Fibroblast of villous mesenchyme (primary cell): ENCODE data around the gene ITGA7. TPM values are rescaled to one million over a fixed set of nuclear protein-coding genes. Genes with fewer than 3 reads are reported as not detected.

ENCODE experiments used
- DNase-seq: peaks from one replicate; pipeline ENCODE4 v3.0.0-alpha.2; 2010; ENCODE audit warnings: low read depth
- H3K4me3 ChIP-seq: 2 replicates; pipeline ENCODE4 v1.5.1; 2011; ENCODE audit warnings: low read depth, mild to moderate bottlenecking, low read length
- CTCF ChIP-seq: IDR thresholded peaks from 2 replicates; pipeline ENCODE4 v1.5.1; 2012; ENCODE audit warnings: low read depth, mild to moderate bottlenecking, low read length; ENCODE audit not compliant: insufficient read depth
- total RNA-seq: library from RNA; depleted of rRNA; stranded (reverse); fragments of >200 nt; gene quantifications from 2 replicates; pipeline ENCODE4 v1.2.3, GENCODE V29; 2012

Gene ITGA7
- total RNA-seq, 1 donor: 1.3 TPM

- H3K4me3 ChIP-seq: no peak overlapping the region
- no peak for DNase-seq
- no peak for TF ChIP-seq CTCF
These were observed 22.0 kb downstream of the ITGA7 start for GRCh38 chr12:55685671-55686070.

GRCh38 chr12:55684761-55685370 is 22.8 kb downstream of the ITGA7 start:
- DNase-seq: no peak
- no peak for TF ChIP-seq CTCF
- H3K4me3 ChIP-seq: no peak overlapping the region

- no peak overlapping the region for H3K4me3 ChIP-seq
- no peak for DNase-seq
- TF ChIP-seq CTCF: no peak
These were observed 24.0 kb downstream of the ITGA7 start for GRCh38 chr12:55683676-55684075.

GRCh38 chr12:55682087-55682796 is 25.5 kb downstream of the ITGA7 start:
- no peak overlapping the region for H3K4me3 ChIP-seq
- DNase-seq: no peak
- TF ChIP-seq CTCF: no peak

- DNase-seq: peak; percentile 20
- peak; percentile 41 for TF ChIP-seq CTCF
- no peak overlapping the region for H3K4me3 ChIP-seq
These were observed 26.3 kb downstream of the ITGA7 start for GRCh38 chr12:55681142-55682077.

GRCh38 chr12:55679691-55680090 is 28.0 kb downstream of the ITGA7 start:
- H3K4me3 ChIP-seq: no peak overlapping the region
- TF ChIP-seq CTCF: no peak
- no peak for DNase-seq
